ENCODE results near the gene BTC. TPM values are rescaled to one million over a fixed set of nuclear protein-coding genes. Genes with fewer than 3 reads are reported as not detected.

Gene BTC
- total and polyA plus RNA-seq, 9 of the 15 experiments (the other 6 are each of a cell fraction or from before 2014, with no cell fraction given): not detected

DNA sequence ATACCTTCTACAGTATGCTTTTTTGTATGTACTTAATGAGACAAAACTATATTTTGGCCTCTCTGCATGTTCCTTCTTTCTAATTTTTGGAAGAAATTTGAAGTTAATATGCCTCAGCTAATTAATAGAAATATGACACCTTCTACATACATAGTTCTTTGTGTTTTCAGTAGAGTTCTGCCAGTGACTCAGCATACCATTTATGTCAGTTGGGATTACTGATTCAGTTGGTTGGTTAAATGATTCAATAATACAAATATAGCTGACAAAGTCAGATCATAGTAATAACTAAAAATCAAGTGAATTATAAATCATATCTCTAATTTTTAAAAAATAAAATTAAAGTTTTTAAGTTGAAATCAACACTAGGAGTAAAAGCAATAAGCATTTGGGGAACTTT is 16.8 kb downstream of the BTC start:
- no peak overlapping the region for H3K4me3 ChIP-seq
- no TSS peak for BruUV-seq (replicated peaks)
- FAIRE-seq (no peak), ATAC-seq (no peak), DNase-seq (ENCODE audit: extremely low read depth in 1 of 4, low spot score in 3 of 4) (no peak)
- no peaks in the 10 kb centered on the region; a peak in 1 of 5 replicates for H3K27me3 ChIP-seq (ENCODE audit: control insufficient read depth in 2 of 2, insufficient read depth in 2 of 2, low read length in 2 of 2)
- H4K20me1 ChIP-seq (replicated peaks; ENCODE audit: control insufficient read depth, insufficient read depth, low read length): no peaks in the 10 kb centered on the region
- ChIA-PET CTCF (ENCODE audit: low intra/inter-chr PET ratio) (interaction anchor here (0.6 kb wide), 1 partner anchor 22 kb away, joined by 3 read pairs; no protein-coding TSS in a partner anchor), POLR2A (no interaction called here)
- intact Hi-C loops (cut with micrococcal nuclease): no loop called here
- TF ChIP-seq ATF1 (CRISPR knock-in tag; IDR thresholded peaks at IDR 0.05) (no peak), ATF1 (tag; IDR thresholded peaks at IDR 0.05) (no peak)
- TF ChIP-seq, protein P1, sequence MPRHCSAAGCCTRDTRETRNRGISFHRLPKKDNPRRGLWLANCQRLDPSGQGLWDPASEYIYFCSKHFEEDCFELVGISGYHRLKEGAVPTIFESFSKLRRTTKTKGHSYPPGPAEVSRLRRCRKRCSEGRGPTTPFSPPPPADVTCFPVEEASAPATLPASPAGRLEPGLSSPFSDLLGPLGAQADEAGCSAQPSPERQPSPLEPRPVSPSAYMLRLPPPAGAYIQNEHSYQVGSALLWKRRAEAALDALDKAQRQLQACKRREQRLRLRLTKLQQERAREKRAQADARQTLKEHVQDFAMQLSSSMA (CRISPR knock-in tag; IDR thresholded peaks at IDR 0.05): no peak
- no peaks in the 10 kb centered on the region for H3K9me1 ChIP-seq (ENCODE audit: control insufficient read depth, insufficient read depth, low read length)
- H3K27ac ChIP-seq (ENCODE audit: extremely low read depth, low read depth, low read length): no peak overlapping the region
- H3K9me3 ChIP-seq (replicated peaks; ENCODE audit: control insufficient read depth, insufficient read depth, low read depth, low read length): no peaks in the 10 kb centered on the region
- H3K9ac ChIP-seq (ENCODE audit: insufficient read depth in 1 of 2, low read depth in 2 of 2, low read length in 2 of 2): no peak overlapping the region
- no peaks in the 10 kb centered on the region for H3K79me2 ChIP-seq (ENCODE audit: control insufficient read depth, insufficient read depth, low read length)
- no peaks in the 10 kb centered on the region for H3K36me3 ChIP-seq (ENCODE audit: control insufficient read depth, insufficient read depth, low read length)
- no peak overlapping the region for H2AFZ ChIP-seq (ENCODE audit: low read depth, low read length)
- H3K4me1 ChIP-seq (replicated peaks in 1 of 2; ENCODE audit: control insufficient read depth in 2 of 2, insufficient read depth in 2 of 2, low read length in 2 of 2): no peaks in the 10 kb centered on the region
- H3K4me2 ChIP-seq (ENCODE audit: insufficient read depth, low read length): no peak overlapping the region
- in situ Hi-C loops (cut with MboI): no loop called here

DNA sequence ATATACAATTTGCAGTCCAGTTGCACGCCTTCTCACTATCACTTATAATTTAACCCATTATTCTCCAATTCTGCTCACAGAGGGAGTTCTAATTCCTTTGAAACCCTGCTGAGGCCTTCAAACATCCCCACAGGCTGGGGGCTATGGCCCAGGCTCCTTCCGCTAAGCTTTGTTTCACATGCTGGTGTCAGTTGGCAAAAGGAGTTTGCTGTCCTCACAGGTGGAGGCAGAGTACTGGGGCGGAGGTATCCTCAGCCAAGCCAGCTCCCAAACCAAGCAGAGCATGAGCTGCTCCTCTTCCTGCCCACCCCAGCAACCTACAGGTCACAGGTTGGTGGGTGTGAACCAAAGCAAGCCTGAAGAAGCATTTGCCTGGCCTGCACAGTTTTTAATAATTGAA is 21.5 kb downstream of the BTC start:
- Histone ChIP-seq H4K20me1 (replicated peaks; ENCODE audit: control insufficient read depth, insufficient read depth, low read length) (no peaks in the 10 kb centered on the region), H3K79me2 (ENCODE audit: control insufficient read depth, insufficient read depth, low read length) (no peaks in the 10 kb centered on the region), H3K27ac (ENCODE audit: extremely low read depth, low read depth, low read length) (no peak overlapping the region), H3K4me1 (replicated peaks in 1 of 2; ENCODE audit: control insufficient read depth in 2 of 2, insufficient read depth in 2 of 2, low read length in 2 of 2) (no peaks in the 10 kb centered on the region), H3K9me1 (ENCODE audit: control insufficient read depth, insufficient read depth, low read length) (no peaks in the 10 kb centered on the region), H3K4me2 (ENCODE audit: insufficient read depth, low read length) (no peak overlapping the region), H3K4me3 (no peak overlapping the region), H3K9ac (ENCODE audit: insufficient read depth in 1 of 2, low read depth in 2 of 2, low read length in 2 of 2) (no peak overlapping the region), H2AFZ (ENCODE audit: low read depth, low read length) (no peak overlapping the region), H3K36me3 (ENCODE audit: control insufficient read depth, insufficient read depth, low read length) (no peaks in the 10 kb centered on the region), H3K9me3 (replicated peaks; ENCODE audit: control insufficient read depth, insufficient read depth, low read depth, low read length) (no peaks in the 10 kb centered on the region), H3K27me3 (ENCODE audit: control insufficient read depth in 2 of 2, insufficient read depth in 2 of 2, low read length in 2 of 2) (no peaks in the 10 kb centered on the region; a peak in 2 of 5 replicates)
- intact Hi-C loops (cut with micrococcal nuclease) (no loop called here), in situ Hi-C loops (cut with MboI) (no loop called here)
- ATAC-seq (no peak), DNase-seq (ENCODE audit: extremely low read depth in 1 of 4, low spot score in 3 of 4) (no peak), FAIRE-seq (no peak)
- WGBS (ENCODE audit: insufficient coverage, low coverage, missing lambda C conversion rate): 2% methylated on average over 3 of the region's 3 CpGs
- ChIA-PET CTCF (ENCODE audit: low intra/inter-chr PET ratio) (interaction anchor here (0.7 kb wide), 1 partner anchor 1342 kb away, joined by 3 read pairs; no protein-coding TSS in a partner anchor), POLR2A (no interaction called here)
- TF ChIP-seq SMAD2 (IDR thresholded peaks at IDR 0.05; ENCODE audit: low read depth, low read length) (no peak), CBFA2T3 (IDR thresholded peaks at IDR 0.05) (no peak), STAT5B (CRISPR knock-in tag; IDR thresholded peaks at IDR 0.05) (no peak), KHSRP (IDR thresholded peaks at IDR 0.05) (no peak), NR4A1 (CRISPR knock-in tag; IDR thresholded peaks at IDR 0.05) (no peak), NR4A1 (tag; IDR thresholded peaks at IDR 0.05) (no peak), DIDO1 (tag; IDR thresholded peaks at IDR 0.05; ENCODE audit: low read depth) (no peak), ZNF766 (CRISPR knock-in tag; conservative IDR thresholded peaks at IDR 0.05) (no peak), TAF9B (IDR thresholded peaks at IDR 0.05; ENCODE audit: partially characterized antibody) (no peak), POLR2B (IDR thresholded peaks at IDR 0.05; ENCODE audit: low read depth, partially characterized antibody) (no peak)
- no TSS peak for BruUV-seq (replicated peaks)
